Neural progenitor cell (in vitro differentiated cells): Measurements from ENCODE around the gene LRRC32.

Experiments used
- CTCF ChIP-seq: fragments of 200-600 bp; sonication (generic); IDR thresholded peaks from 2 replicates; pipeline ENCODE4 v1.5.1; 2017; ENCODE audit warnings: antibody characterized with exemption, mild to moderate bottlenecking
- EZH2 ChIP-seq: fragments of 200-600 bp; sonication (generic); IDR thresholded peaks from 2 replicates; pipeline ENCODE4 v1.6.1; 2017; ENCODE audit warnings: antibody characterized with exemption, mild to moderate bottlenecking, moderate library complexity
- EZH2phosphoT487 ChIP-seq: fragments of 200-600 bp; sonication (generic); IDR thresholded peaks from 2 replicates; pipeline ENCODE4 v1.6.1; 2017; ENCODE audit warnings: antibody characterized with exemption

- TF ChIP-seq CTCF (no peak), EZH2phosphoT487 (no peak), EZH2 (no peak)
Measured at GRCh38 chr11:76617553-76618265, 52.8 kb downstream of the LRRC32 start.
